Osteocyte (in vitro differentiated cells): ENCODE data around the gene MGA. TPM values are rescaled to one million over a fixed set of nuclear protein-coding genes. Genes with fewer than 3 reads are reported as not detected.

ENCODE experiments used
- DNase-seq: peaks from one replicate; pipeline ENCODE4 v3.0.0; 2021; ENCODE audit warnings: mixed read lengths; ENCODE audit not compliant: unreplicated experiment; ENCODE audit errors: extremely low spot score
- H3K27ac Mint-ChIP-seq: one replicate; pipeline ENCODE4 v1.8.0; 2021; ENCODE audit warnings: mild to moderate bottlenecking, mixed read lengths; ENCODE audit not compliant: unreplicated experiment
- H3K27me3 Mint-ChIP-seq: one replicate; pipeline ENCODE4 v1.8.0; 2021; ENCODE audit warnings: mixed read lengths; ENCODE audit not compliant: unreplicated experiment
- H3K36me3 Mint-ChIP-seq: one replicate; pipeline ENCODE4 v1.8.0; 2021; ENCODE audit warnings: mixed read lengths; ENCODE audit not compliant: unreplicated experiment
- H3K4me1 Mint-ChIP-seq: one replicate; pipeline ENCODE4 v1.8.0; 2021; ENCODE audit warnings: mixed read lengths; ENCODE audit not compliant: unreplicated experiment
- H3K4me3 Mint-ChIP-seq: one replicate; pipeline ENCODE4 v1.8.0; 2021; ENCODE audit warnings: mild to moderate bottlenecking, moderate library complexity, mixed read lengths; ENCODE audit not compliant: unreplicated experiment
- H3K9me3 Mint-ChIP-seq: one replicate; pipeline ENCODE4 v1.8.0; 2021; ENCODE audit warnings: mixed read lengths; ENCODE audit not compliant: unreplicated experiment
- long read RNA-seq: library from polyadenylated mRNA; unstranded; transcript quantifications from one replicate; pipeline ENCODE4 v2.0.0, GENCODE V29; 2021
- total RNA-seq: library from RNA; stranded (reverse); gene quantifications from 2 replicates; pipeline ENCODE4 v1.2.1, GENCODE V29; 2021
- TF ChIP-seq, protein P1 (sequence below): fragments of 200-600 bp; sonication (generic); IDR thresholded peaks from 2 replicates; pipeline ENCODE4 v1.5.0; 2021; ENCODE audit warnings: antibody characterized with exemption, mild to moderate bottlenecking, moderate library complexity

MGA gene
- total RNA-seq: 47.2 and 50.1 TPM in 2 replicates
- long read RNA-seq, transcript MGA-204 (9 exons, 3,537 nt): minor isoform, 23 of 218 reads
- long read RNA-seq, transcript MGA-208 (9 exons, 3,439 nt): major isoform, 77 of 218 reads
- long read RNA-seq, partial matches to known transcripts: 66 of 218 reads
- long read RNA-seq, other reads (novel, unspliced or antisense): 52 of 218 reads

DNA sequence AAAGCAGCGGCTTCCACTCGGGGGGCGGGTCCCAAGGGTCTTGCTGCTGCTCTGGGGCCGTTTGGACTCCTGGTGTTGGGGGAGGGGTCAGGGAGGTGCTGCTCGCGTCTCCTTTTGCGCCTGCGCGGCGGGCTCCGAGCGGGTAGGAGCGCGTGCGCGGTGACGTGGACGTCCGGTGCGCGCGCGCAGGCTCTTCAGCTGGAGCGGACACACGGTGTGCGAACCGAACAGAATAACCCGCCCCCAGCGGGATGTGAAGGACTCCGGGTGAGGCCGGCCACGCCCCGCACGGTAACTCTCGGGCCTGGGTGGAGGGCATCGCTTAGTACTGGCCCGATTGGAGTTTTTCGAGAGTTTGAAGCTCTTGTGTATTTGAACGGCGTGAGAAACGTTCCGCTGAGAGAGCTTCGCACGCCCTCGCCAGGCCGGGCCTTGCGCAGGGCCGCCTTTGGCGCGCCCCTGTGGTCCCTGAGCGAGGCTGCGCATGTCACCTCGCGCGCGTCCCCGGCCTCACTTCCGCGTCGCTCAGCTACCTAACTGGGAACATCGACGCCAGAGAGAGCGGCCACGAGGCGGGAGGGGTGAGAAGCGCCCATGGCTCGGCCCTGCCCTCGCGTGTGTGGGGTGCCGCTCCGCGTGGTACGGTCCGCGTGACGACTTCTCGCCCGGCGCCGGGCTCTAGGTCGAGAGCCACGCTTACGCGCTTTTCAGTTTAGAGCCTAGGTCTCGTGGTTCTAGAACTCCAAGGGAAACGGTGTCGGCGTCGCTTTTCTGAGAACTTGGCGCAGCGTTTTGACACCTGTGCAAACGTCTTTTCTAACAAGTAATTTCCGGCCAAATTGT lies at the start of gene MGA:
Gene MGA, plus strand, starts transcription at position 171 of the 843 bp plus-strand sequence.
- Mint-ChIP-seq H3K36me3 (no peaks in the 10 kb centered on the region), H3K27ac (peak within 1 kb of the TSS; percentile 95), H3K9me3 (no peaks in the 10 kb centered on the region), H3K4me3 (peak within 1 kb of the TSS; percentile 87), H3K4me1 (peaks cover 43% of the 10 kb centered on the region), H3K27me3 (no peaks in the 10 kb centered on the region)
- peak; percentile 97 for DNase-seq
- TF ChIP-seq, protein P1, sequence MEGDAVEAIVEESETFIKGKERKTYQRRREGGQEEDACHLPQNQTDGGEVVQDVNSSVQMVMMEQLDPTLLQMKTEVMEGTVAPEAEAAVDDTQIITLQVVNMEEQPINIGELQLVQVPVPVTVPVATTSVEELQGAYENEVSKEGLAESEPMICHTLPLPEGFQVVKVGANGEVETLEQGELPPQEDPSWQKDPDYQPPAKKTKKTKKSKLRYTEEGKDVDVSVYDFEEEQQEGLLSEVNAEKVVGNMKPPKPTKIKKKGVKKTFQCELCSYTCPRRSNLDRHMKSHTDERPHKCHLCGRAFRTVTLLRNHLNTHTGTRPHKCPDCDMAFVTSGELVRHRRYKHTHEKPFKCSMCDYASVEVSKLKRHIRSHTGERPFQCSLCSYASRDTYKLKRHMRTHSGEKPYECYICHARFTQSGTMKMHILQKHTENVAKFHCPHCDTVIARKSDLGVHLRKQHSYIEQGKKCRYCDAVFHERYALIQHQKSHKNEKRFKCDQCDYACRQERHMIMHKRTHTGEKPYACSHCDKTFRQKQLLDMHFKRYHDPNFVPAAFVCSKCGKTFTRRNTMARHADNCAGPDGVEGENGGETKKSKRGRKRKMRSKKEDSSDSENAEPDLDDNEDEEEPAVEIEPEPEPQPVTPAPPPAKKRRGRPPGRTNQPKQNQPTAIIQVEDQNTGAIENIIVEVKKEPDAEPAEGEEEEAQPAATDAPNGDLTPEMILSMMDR: peak; percentile 28

DNA sequence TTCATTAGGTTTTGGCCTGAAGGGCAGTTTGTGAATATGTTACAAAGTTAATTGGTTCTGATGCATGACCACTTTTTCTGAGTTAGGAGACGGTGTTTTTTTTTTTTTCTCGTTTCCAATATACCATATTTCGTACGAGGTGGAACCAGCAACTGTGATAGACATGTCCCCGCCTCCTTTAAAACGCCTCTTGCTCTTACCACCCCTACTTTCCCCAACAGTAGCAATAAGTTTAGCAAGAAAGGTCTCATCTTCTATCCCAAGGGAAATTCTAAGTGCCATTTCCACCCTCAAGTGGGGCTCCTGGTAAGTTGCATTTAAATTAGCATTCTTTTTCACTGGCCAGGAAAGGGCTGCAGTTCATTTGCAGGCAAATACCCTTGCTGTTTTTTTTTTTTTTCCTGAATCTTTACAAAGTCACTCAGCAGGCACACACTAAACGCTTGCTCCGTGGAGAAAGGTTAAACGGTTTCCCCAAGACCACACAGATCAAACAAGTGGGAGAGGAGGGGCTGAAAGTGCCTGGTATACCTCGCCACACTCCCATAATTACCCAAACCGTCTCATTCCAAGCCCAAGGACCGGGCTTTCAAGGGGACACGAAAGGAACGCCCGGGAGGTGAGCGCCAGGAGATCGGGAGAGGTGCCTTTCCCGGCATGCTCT lies 39.5 kb upstream of the MGA start:
- Mint-ChIP-seq H3K27ac (peak overlapping the region; percentile 95), H3K36me3 (peaks cover 2% of the 10 kb centered on the region), H3K4me1 (peaks cover 13% of the 10 kb centered on the region), H3K4me3 (peak overlapping the region; percentile 87), H3K9me3 (peaks cover 8% of the 10 kb centered on the region), H3K27me3 (no peaks in the 10 kb centered on the region)
- TF ChIP-seq, protein P1: no peak
- no peak for DNase-seq

DNA sequence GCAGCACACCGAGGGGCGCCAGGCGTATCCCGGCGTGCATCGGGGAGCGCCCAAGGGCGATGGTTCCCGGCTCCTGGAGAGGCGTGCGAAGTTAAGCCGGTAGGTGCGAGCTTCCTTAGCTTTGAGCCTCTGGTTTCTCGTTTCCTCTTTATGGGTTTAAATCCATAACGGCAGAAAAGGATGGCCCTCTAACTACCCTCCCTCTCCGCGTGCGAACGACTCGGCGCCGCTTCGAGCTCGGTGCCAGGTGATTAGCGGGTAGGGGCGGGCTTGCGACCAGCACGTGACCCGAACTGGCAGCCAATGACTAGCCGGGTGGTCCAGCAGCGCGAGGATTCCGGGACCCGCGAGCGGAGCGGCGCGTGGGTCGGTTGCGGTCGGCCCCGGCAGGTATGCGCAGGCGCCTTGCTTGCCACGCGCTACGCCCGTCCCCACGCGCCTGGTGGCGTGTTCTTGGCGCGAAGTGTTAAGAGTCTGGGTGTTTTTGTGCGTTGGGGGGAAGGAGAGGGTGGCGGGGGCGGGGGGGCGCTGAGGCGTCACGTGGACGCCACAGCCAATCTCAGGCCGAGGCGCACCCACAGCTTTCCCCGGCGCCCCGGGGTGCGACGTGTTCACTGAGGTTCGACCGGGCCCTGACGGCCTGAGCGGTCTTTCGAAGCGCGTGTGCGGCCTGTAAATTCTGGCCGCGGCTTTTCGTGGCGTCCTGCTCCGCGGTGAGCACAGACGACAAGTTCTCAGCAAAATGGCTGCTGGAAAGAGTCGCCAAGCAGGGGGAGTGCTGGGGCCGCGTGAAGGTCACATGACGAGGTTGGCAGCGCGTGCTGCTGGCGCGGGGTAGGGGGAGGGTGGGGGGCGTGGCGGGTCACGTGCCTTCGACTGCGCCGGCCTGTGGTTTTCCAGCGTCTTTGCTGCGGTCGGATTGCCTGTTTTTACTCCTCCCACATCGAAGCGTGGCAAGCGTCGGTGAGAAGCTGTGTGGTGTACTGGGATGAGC lies 38.7 kb upstream of the MGA start:
- TF ChIP-seq, protein P1: no peak
- peaks cover 13% of the 10 kb centered on the region for H3K4me1 Mint-ChIP-seq

DNA sequence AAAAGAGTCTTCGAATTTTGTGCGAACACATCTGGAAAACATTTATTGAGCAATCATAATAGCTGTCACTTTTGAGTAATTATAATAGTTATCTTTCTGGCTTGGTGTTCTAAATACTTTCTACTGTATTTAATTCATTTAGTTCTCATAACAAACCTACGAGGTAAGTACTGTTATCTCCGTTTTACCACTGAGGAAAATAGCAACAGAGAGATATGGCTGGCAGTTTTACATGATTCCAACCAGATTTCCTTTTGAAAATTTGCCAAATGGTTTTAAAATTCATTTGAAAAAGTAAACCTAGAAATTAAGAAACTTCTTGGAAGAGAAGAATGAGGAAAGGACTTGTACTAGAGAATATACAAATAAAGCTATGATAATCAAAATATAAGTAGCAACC lies 37.3 kb upstream of the MGA start:
- Mint-ChIP-seq H3K4me1 (peaks cover 13% of the 10 kb centered on the region), H3K27ac (no peak overlapping the region), H3K9me3 (peaks cover 5% of the 10 kb centered on the region), H3K36me3 (peaks cover 4% of the 10 kb centered on the region), H3K4me3 (peak overlapping the region; percentile 87), H3K27me3 (no peaks in the 10 kb centered on the region)
- DNase-seq: no peak
- TF ChIP-seq, protein P1: no peak

More for the DNA sequence above, 38.7 kb upstream of the MGA start:
- Mint-ChIP-seq H3K27ac (peak overlapping the region; percentile 95), H3K27me3 (no peaks in the 10 kb centered on the region), H3K36me3 (peaks cover 2% of the 10 kb centered on the region), H3K4me3 (peak overlapping the region; percentile 87), H3K9me3 (peaks cover 8% of the 10 kb centered on the region)
- DNase-seq: peak; percentile 95
